Transverse colon (tissue), 3 donors: ENCODE measurements around the gene SCN8A.

Experiments used
- CTCF ChIP-seq, 5 experiments: fragments of 200-600 bp in 3 of 5; fragments of 450-650 bp in 2 of 5; sonication (generic) in 3 of 5; IDR thresholded peaks; 1 replicate in 2 of 5; 2 replicates in 3 of 5; pipeline ENCODE4 v1.5.1; 2016 to 2017; ENCODE audit warnings: antibody characterized with exemption in 5 of 5, inconsistent platforms in 3 of 5, mild to moderate bottlenecking in 2 of 5, moderate library complexity in 1 of 5
- EP300 ChIP-seq: sonication (generic); formaldehyde crosslinking; IDR thresholded peaks from one replicate; pipeline ENCODE4 v1.6.1; 2017; ENCODE audit warnings: antibody characterized with exemption, low read depth

DNA sequence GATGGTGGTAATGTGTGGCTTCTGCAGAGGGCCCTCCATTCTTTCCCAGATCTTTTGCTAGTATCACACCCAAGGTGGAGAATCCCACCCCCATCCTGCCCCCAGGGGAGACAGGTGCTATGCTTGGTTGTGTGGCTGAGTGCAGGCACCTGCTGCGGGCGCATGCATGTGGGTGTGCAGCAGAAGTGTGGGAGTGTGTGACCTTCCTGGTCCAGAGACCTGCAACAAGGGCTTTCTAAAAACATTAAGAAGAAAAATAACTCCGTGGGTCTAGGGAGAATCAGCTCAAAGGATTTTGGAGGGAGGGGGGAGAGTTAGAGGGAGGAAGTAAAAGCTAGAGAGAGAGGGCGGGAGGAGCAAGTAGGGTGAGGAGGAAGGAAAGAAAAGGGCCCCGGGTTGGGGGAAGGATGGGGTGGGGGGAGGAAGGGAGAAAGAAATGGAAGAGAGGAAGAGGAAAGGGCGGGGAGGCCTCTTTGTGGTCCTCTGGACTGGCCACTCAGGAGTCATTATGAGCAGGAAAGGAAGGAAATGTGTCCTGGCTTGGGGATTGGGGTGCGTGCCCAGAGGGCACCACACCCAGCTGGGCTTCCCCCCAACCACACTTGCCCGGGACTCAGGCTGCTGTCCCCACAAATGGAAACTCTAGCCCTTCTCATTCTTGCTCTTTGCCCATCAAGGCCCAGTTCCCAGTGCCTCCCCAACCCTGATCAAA lies 260.5 kb downstream of the SCN8A start:
- TF ChIP-seq CTCF (IDR thresholded peaks at IDR 0.05) (no peak), EP300 (no peak)
